IMR-90 (cell line): ENCODE results near the gene HPCAL4. TPM values are rescaled to one million over a fixed set of nuclear protein-coding genes. Genes with fewer than 3 reads are reported as not detected.

Experiments
- microRNA-seq, 2 experiments: library from miRNA; stranded (forward) in 1 of 2; unstranded in 1 of 2; fragments of 10-50 nt in 1 of 2; fragments of <30 nt in 1 of 2; gene quantifications in 1 of 2; microRNA quantifications in 1 of 2; one replicate each; pipeline versions ENCODE3 to v1.1.0; 2013 to 2020; ENCODE audit not compliant: insufficient read depth in 1 of 2, insufficient read length in 1 of 2, unreplicated experiment in 1 of 2
- polyA plus RNA-seq, 3 experiments: library from polyadenylated mRNA; depleted of rRNA; stranded (reverse); fragments of >200 nt; gene quantifications; 2 replicates each; pipeline ENCODE4 v1.2.3, GENCODE V29; 2012; ENCODE audit warnings: low replicate concordance in 1 of 3
- small RNA-seq, 5 experiments: library from RNA; depleted of rRNA; stranded (forward); fragments of <200 nt; gene quantifications; one replicate each; pipeline ENCODE3, GENCODE V24; 2012
- total RNA-seq: library from RNA; depleted of rRNA; stranded (reverse); fragments of >200 nt; gene quantifications from 2 replicates; pipeline ENCODE4 v1.2.3, GENCODE V29; 2012; rRNA removed

Gene HPCAL4
- total and polyA plus RNA-seq, 2 of the 4 experiments (the other 2 are of a cell fraction): 0.02 TPM; not detected in 1

Small RNAs within 50 kb of the gene (microRNA-seq; reads per million reads assigned to microRNA genes)
- not detected for gene RNU7-121P (ENCODE audit: insufficient read depth, insufficient read length)

Small RNAs within 50 kb of the gene (small RNA-seq; reads per million reads assigned to genes)
- 0 reads per million in 5 experiments for gene RNU7-121P

Other genes with a start within 250 kb of the HPCAL4 start
- gene BMP8A, start 199.8 kb downstream of the HPCAL4 start, total RNA-seq: not detected in 2 replicates
- gene BMP8A, start 199.8 kb downstream of the HPCAL4 start, polyA plus RNA-seq (2012; rRNA removed): not detected in 2 replicates
- gene PABPC4, start 114.6 kb downstream of the HPCAL4 start, total RNA-seq: 74.9 and 78.6 TPM in 2 replicates
- gene PABPC4, start 114.6 kb downstream of the HPCAL4 start, polyA plus RNA-seq (2012; rRNA removed): 90.3 and 108 TPM in 2 replicates
- gene HEYL, start 51.8 kb downstream of the HPCAL4 start, total RNA-seq: not detected in 2 replicates
- gene HEYL, start 51.8 kb downstream of the HPCAL4 start, polyA plus RNA-seq (2012; rRNA removed): 0.02 TPM in 1 of 2 replicates, not detected in the other
- gene NT5C1A, start 19.3 kb downstream of the HPCAL4 start, total RNA-seq: not detected in 2 replicates
- gene NT5C1A, start 19.3 kb downstream of the HPCAL4 start, polyA plus RNA-seq (2012; rRNA removed): not detected in 2 replicates
- 40.8 and 40.9 TPM in 2 replicates for gene PPIE, start 47.4 kb upstream of the HPCAL4 start, total RNA-seq
- gene PPIE, start 47.4 kb upstream of the HPCAL4 start, polyA plus RNA-seq (2012; rRNA removed): 61.6 and 68.1 TPM in 2 replicates
- gene OXCT2, start 79.9 kb upstream of the HPCAL4 start, total RNA-seq: 0.18 and 0.28 TPM in 2 replicates
- 0.22 and 0.30 TPM in 2 replicates for gene OXCT2, start 79.9 kb upstream of the HPCAL4 start, polyA plus RNA-seq (2012; rRNA removed)
- gene BMP8B, start 97.4 kb upstream of the HPCAL4 start, total RNA-seq: not detected in 2 replicates
- 0.03 TPM in 1 of 2 replicates, not detected in the other for gene BMP8B, start 97.4 kb upstream of the HPCAL4 start, polyA plus RNA-seq (2012; rRNA removed)
- gene TRIT1, start 192.1 kb upstream of the HPCAL4 start, total RNA-seq: 27.8 and 29.2 TPM in 2 replicates
- gene TRIT1, start 192.1 kb upstream of the HPCAL4 start, polyA plus RNA-seq (2012; rRNA removed): 10.8 and 13.5 TPM in 2 replicates
- gene MYCL, start 210.5 kb upstream of the HPCAL4 start, total RNA-seq: 0.56 and 0.72 TPM in 2 replicates
- gene MYCL, start 210.5 kb upstream of the HPCAL4 start, polyA plus RNA-seq (2012; rRNA removed): 0.75 and 0.87 TPM in 2 replicates